Thoracic aorta (tissue), 2 donors: ENCODE data around the gene MARCOL. TPM values are rescaled to one million over a fixed set of nuclear protein-coding genes. Genes with fewer than 3 reads are reported as not detected.
"Not testable (repeated sequence)": the region's sequence is repeated elsewhere in the genome, so short reads cannot be mapped to it uniquely, and the experiment has no call there.

Experiments
- ATAC-seq: fragments of 150-250 bp; one replicate; pipeline ENCODE4 v1.8.0; 2017; ENCODE audit warnings: low read depth; ENCODE audit not compliant: insufficient number of reproducible peaks, low FRiP score
- DNase-seq: peaks from one replicate; pipeline ENCODE4 v3.0.0-alpha.2; 2020; ENCODE audit warnings: low spot score
- H3K27ac ChIP-seq, 2 donors: fragments of 200-600 bp; sonication (generic); 1 replicate in 1 of 2; 2 replicates in 1 of 2; pipeline ENCODE4 v1.5.1; 2016; ENCODE audit warnings: mild to moderate bottlenecking in 2 of 2, moderate library complexity in 2 of 2
- H3K27me3 ChIP-seq: fragments of 200-600 bp; sonication (generic); replicated peaks from 2 replicates; pipeline ENCODE4 v1.6.0; 2016; ENCODE audit warnings: mild to moderate bottlenecking; ENCODE audit not compliant: insufficient read depth
- H3K36me3 ChIP-seq: fragments of 200-600 bp; sonication (generic); one replicate; pipeline ENCODE4 v1.5.1; 2016
- H3K4me1 ChIP-seq, 2 donors: fragments of 200-600 bp; sonication (generic); 1 replicate in 1 of 2; 2 replicates in 1 of 2; pipeline versions ENCODE4 v1.5.1 to v1.6.0; 2016; ENCODE audit warnings: low read depth in 2 of 2, mild to moderate bottlenecking in 1 of 2; ENCODE audit not compliant: control insufficient read depth in 1 of 2
- H3K4me3 ChIP-seq: fragments of 200-600 bp; sonication (generic); 2 replicates; pipeline ENCODE4 v1.5.1; 2016; ENCODE audit warnings: mild to moderate bottlenecking
- H3K9me3 ChIP-seq: fragments of 200-600 bp; sonication (generic); 2 replicates; pipeline ENCODE4 v1.5.1; 2016
- CTCF ChIP-seq: fragments of 200-600 bp; sonication (generic); IDR thresholded peaks from one replicate; pipeline ENCODE4 v1.5.1; 2019; ENCODE audit warnings: antibody characterized with exemption
- total RNA-seq, 2 donors: library from RNA; depleted of rRNA; stranded (reverse); fragments of >200 nt; gene quantifications; one replicate each; pipeline versions ENCODE4 v1.1.0 to v1.2.3, GENCODE V29; 2016

The MARCOL gene
- total RNA-seq, 2 donors from 2014 or later = not detected

GRCh38 chr5:148261221-148261620 is 22.9 kb downstream of the MARCOL start:
- Histone ChIP-seq H3K4me1 (no peaks in the 10 kb centered on the region), H3K4me3 (no peak overlapping the region), H3K27me3 (no peaks in the 10 kb centered on the region), H3K9me3 (peaks cover 14% of the 10 kb centered on the region), H3K27ac (no peak overlapping the region), H3K36me3 (no peaks in the 10 kb centered on the region)
- DNase-seq (no peak), ATAC-seq (no peak)
- no peak for TF ChIP-seq CTCF

GRCh38 chr5:148267962-148268361 is 29.6 kb downstream of the MARCOL start:
- DNase-seq = no peak
- H3K4me1 ChIP-seq = no peaks in the 10 kb centered on the region
- no peak overlapping the region for H3K4me3 ChIP-seq
- no peaks in the 10 kb centered on the region for H3K36me3 ChIP-seq
- no peak overlapping the region for H3K27ac ChIP-seq
- no peaks in the 10 kb centered on the region for H3K9me3 ChIP-seq
- no peaks in the 10 kb centered on the region for H3K27me3 ChIP-seq
- ATAC-seq = no peak
- no peak for TF ChIP-seq CTCF

DNA sequence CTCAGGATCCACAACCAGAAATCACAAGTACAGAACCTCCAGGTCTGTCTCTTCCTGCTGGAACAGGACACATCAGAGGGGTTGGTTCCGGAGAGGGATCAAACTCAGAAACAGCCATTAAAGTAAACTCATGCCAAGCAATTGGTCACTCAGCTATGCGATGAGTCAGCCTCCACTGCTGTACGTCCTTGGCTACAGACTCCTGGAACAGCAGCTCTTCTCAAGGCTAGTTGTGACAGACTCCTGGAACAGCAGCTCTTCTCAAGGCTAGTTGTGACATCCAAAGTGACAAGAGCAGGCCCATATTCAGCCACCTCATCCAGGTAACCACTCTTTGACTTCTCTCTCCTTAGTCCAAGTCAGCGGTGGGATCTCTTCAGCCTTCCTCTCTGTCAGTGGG is 30.2 kb downstream of the MARCOL start, which contains the start of gene SPINK13:
SPINK13 (plus strand) TSS at position 229 of the 400 bp plus-strand sequence. CDS start 1,279 bp downstream, outside the sequence.
- no peaks in the 10 kb centered on the region for H3K9me3 ChIP-seq
- H3K4me3 ChIP-seq = no peak within 1 kb of the TSS
- H3K36me3 ChIP-seq = no peaks in the 10 kb centered on the region
- H3K4me1 ChIP-seq = no peaks in the 10 kb centered on the region
- no peak for TF ChIP-seq CTCF
- no peak for ATAC-seq
- no peak within 1 kb of the TSS for H3K27ac ChIP-seq
- no peaks in the 10 kb centered on the region for H3K27me3 ChIP-seq
- DNase-seq = no peak

DNA sequence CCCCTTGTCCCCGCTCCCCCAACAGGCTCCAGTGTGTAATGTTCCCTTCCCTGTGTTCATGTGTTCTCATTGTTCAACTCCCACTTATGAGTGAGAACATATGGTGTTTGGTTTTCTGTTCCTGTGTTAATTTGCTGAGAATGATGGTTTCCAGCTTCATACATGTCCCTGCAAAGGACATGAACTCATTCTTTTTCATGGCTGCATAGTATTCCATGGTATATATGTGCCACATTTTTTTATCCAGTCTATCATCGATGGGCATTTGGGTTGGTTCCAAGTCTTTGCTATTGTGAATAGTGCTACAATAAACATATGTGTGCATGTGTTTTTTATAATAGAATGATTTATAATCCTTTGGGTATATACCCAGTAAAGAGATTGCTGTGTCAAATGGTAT is 36.8 kb downstream of the MARCOL start:
- ATAC-seq = not testable (repeated sequence)

DNA sequence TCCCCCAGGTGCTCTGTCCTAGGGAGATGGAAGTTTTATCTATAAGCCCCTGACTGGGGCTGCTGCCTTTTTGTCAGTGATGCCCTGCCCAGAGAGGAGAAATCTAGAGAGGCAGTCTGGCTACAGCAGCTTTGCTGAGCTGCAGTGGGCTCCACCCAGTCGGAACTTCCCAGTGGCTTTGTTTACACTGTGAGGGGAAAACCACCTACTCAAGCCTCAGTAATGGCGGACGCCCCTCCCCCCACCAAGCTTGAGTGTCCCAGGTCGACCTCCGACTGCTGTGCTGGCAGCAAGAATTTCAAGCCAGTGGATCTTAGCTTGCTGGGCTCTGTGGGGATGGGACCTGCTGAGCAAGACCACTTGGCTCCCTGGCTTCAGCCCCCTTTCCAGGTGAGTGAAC is 42.6 kb downstream of the MARCOL start:
- DNase-seq, H3K27me3 ChIP-seq, H3K4me1 ChIP-seq, ATAC-seq, H3K4me3 ChIP-seq, H3K27ac ChIP-seq, H3K36me3 ChIP-seq: not testable (repeated sequence)
- H3K9me3 ChIP-seq = peaks cover 11% of the 10 kb centered on the region

More for the DNA sequence above, 36.8 kb downstream of the MARCOL start:
- H3K9me3 ChIP-seq = peaks cover 15% of the 10 kb centered on the region
- not testable (repeated sequence) for DNase-seq, H3K4me3 ChIP-seq, H3K27ac ChIP-seq, H3K27me3 ChIP-seq, H3K4me1 ChIP-seq, H3K36me3 ChIP-seq

DNA sequence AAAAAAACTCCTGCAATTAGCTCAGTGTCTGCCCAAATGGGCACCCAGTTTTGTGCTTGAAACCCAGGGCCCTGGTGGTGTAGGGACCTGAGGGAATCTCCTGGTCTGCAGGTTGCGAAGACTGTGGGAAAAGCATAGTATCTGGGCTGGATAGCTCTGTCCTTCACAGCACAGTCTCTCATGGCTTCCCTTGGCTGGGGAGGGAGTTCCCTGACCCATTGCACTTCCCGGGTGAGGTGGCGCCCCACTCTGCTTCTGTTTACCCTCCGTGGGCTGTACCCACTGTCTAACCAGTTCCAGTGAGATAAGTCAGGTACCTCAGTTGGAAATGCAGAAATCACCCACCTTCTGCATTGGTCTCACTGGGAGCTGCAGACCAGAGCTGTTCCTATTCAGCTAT is 43.0 kb downstream of the MARCOL start:
- not testable (repeated sequence) for H3K4me1 ChIP-seq, DNase-seq, H3K4me3 ChIP-seq, H3K27me3 ChIP-seq, ATAC-seq, H3K36me3 ChIP-seq, H3K27ac ChIP-seq
- H3K9me3 ChIP-seq = peaks cover 11% of the 10 kb centered on the region
